CD4-positive, alpha-beta T cell (primary cell): Measurements from ENCODE around the gene OXLD1. TPM values are rescaled to one million over a fixed set of nuclear protein-coding genes. Genes with fewer than 3 reads are reported as not detected.

Source experiments
- ATAC-seq: fragments of 200-7000 bp; cut with Tn5 transposase; one replicate; pipeline ENCODE4 v1.10.0; 2022; ENCODE audit warnings: mild to moderate bottlenecking; ENCODE audit not compliant: poor library complexity
- CTCF ChIA-PET: fragments of 350-600 bp; sonication (Branson Sonifier 250); formaldehyde crosslinking; loops from one replicate; lab custom pipeline; 2021; ENCODE audit warnings: antibody characterized with exemption, inconsistent platforms; lab: Charles Lee
- POLR2A ChIA-PET: fragments of 350-600 bp; sonication (Branson Sonifier 250); formaldehyde crosslinking; loops from one replicate; lab custom pipeline; 2021; ENCODE audit warnings: antibody characterized with exemption, inconsistent platforms; lab: Charles Lee
- DNase-seq, 14 experiments: peaks; one replicate each; pipeline ENCODE4 v3.0.0-alpha.2; 2013 to 2020; ENCODE audit warnings: mixed read lengths in 2 of 14
- H3K27ac ChIP-seq, 2 donors: one replicate each; pipeline versions ENCODE4 v1.5.1 to v1.7.0; 2013; ENCODE audit warnings: low read length in 2 of 2, low read depth in 1 of 2, mild to moderate bottlenecking in 1 of 2
- H3K27me3 ChIP-seq, 2 experiments: 1 replicate in 1 of 2; 2 replicates in 1 of 2; pipeline versions ENCODE4 v1.6.1 to v1.7.0; 2013; ENCODE audit warnings: low read length in 2 of 2, control low read depth in 1 of 2, mild to moderate bottlenecking in 1 of 2, moderate library complexity in 1 of 2; ENCODE audit not compliant: insufficient read depth in 2 of 2, control insufficient read depth in 1 of 2
- H3K36me3 ChIP-seq: one replicate; pipeline ENCODE4 v1.6.1; 2013; ENCODE audit warnings: low read length, control low read depth; ENCODE audit not compliant: insufficient read depth
- H3K4me1 ChIP-seq: one replicate; pipeline ENCODE4 v1.6.1; 2013; ENCODE audit warnings: low read length, control low read depth; ENCODE audit not compliant: insufficient read depth
- H3K4me3 ChIP-seq: one replicate; pipeline ENCODE4 v1.5.1; 2013; ENCODE audit warnings: mild to moderate bottlenecking, low read length, moderate library complexity
- H3K9me3 ChIP-seq, 2 experiments: 1 replicate in 1 of 2; 2 replicates in 1 of 2; pipeline versions ENCODE4 v1.6.1 to v1.7.0; 2013; ENCODE audit warnings: low read length in 2 of 2, mild to moderate bottlenecking in 2 of 2, control low read depth in 1 of 2, moderate library complexity in 1 of 2; ENCODE audit not compliant: control insufficient read depth in 1 of 2, insufficient read depth in 1 of 2
- H3K27ac Mint-ChIP-seq: one replicate; pipeline ENCODE4 v1.8.0; 2020; ENCODE audit warnings: mixed read lengths
- H3K27me3 Mint-ChIP-seq: one replicate; pipeline ENCODE4 v1.8.0; 2021; ENCODE audit warnings: mixed read lengths
- H3K36me3 Mint-ChIP-seq: one replicate; pipeline ENCODE4 v1.8.0; 2021; ENCODE audit warnings: low read depth, mixed read lengths
- H3K4me1 Mint-ChIP-seq: one replicate; pipeline ENCODE4 v1.8.0; 2021; ENCODE audit warnings: low read depth, mixed read lengths
- H3K4me3 Mint-ChIP-seq: one replicate; pipeline ENCODE4 v1.8.0; 2020; ENCODE audit warnings: mild to moderate bottlenecking, mixed read lengths
- H3K9me3 Mint-ChIP-seq: one replicate; pipeline ENCODE4 v1.8.0; 2020; ENCODE audit warnings: mixed read lengths
- intact Hi-C, 2 experiments: fragments of 100-400 bp; cut with DNase I in 1 of 2; cut with micrococcal nuclease in 1 of 2; formaldehyde crosslinking; loops; one replicate each; pipeline versions ENCODE4 v1.15.1 to v1.9.0; 2023 to 2025; cut with DNase I, micrococcal nuclease
- microRNA-seq: library from miRNA; unstranded; fragments of <30 nt; microRNA quantifications from one replicate; pipeline ENCODE4 v1.2.0, GENCODE V29; 2021; ENCODE audit warnings: borderline microRNAs expressed, borderline replicate concordance
- total RNA-seq, 174 experiments: library from RNA in 2 of 174; stranded (reverse) in 2 of 174; gene quantifications; one replicate each; pipeline ENCODE4 v1.2.3 and lab custom pipeline; 2021 to 2026
- TF ChIP-seq, protein P1 (sequence below): fragments of 200-600 bp; IDR thresholded peaks from one replicate; pipeline ENCODE4 v1.8.0; 2022; ENCODE audit warnings: antibody characterized with exemption, mild to moderate bottlenecking

Gene OXLD1
- total RNA-seq, 2 experiments from 2014 or later = 24.6 to 25.3 TPM

DNA sequence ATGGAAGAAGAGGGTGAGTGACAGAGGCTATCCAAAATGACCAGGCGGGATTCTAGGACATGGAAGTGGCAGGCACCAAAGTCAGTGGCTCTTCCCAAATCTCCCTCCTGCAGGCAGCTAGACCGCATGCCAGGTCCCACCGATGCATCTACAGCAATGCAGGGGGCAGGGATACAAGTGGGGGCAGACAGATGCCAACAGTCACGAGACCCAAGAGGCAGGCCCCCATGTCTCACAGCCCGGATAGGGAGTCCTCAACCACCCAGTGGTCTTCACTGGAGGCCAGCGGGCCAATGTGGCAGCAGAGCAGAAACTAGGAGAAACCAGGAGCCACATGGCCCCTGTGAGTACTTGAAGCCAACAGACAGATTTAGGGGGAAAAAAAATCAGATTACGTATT, 49.5 kb downstream of the OXLD1 start:
- Mint-ChIP-seq H3K36me3 (peaks cover 68% of the 10 kb centered on the region), H3K4me1 (peaks cover 24% of the 10 kb centered on the region)
- peaks cover 56% of the 10 kb centered on the region for H3K36me3 ChIP-seq

DNA sequence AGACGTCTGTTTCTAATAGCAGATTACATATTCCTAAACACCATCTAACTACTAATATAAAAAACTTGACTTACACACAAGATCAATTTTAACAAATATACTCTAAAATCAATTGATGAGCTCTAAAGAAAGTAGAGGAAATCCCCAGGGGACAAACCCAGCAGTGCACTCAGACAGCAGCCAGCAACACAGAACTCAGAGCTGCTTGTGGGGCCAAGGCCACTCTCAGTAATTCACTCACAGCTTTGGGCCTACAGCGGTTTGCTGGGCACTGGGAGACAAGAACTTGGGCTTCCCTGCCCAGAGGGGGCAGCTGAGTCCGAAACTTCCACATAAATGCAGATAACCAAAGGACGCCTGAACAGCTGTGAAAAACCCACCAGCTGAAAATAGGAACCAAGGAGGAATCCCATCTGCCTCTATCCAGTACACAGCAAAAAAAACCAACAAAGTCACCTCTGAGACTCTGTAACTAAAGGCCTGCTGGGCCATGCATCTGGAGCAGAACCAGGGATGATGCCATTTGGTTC, 50.9 kb downstream of the OXLD1 start:
- no peaks in the 10 kb centered on the region for H3K9me3 ChIP-seq
- H3K27ac Mint-ChIP-seq = no peak overlapping the region

More for the DNA sequence above, 49.5 kb downstream of the OXLD1 start:
- TF ChIP-seq, protein P1, sequence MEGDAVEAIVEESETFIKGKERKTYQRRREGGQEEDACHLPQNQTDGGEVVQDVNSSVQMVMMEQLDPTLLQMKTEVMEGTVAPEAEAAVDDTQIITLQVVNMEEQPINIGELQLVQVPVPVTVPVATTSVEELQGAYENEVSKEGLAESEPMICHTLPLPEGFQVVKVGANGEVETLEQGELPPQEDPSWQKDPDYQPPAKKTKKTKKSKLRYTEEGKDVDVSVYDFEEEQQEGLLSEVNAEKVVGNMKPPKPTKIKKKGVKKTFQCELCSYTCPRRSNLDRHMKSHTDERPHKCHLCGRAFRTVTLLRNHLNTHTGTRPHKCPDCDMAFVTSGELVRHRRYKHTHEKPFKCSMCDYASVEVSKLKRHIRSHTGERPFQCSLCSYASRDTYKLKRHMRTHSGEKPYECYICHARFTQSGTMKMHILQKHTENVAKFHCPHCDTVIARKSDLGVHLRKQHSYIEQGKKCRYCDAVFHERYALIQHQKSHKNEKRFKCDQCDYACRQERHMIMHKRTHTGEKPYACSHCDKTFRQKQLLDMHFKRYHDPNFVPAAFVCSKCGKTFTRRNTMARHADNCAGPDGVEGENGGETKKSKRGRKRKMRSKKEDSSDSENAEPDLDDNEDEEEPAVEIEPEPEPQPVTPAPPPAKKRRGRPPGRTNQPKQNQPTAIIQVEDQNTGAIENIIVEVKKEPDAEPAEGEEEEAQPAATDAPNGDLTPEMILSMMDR = no peak
- Mint-ChIP-seq H3K27me3 (no peaks in the 10 kb centered on the region), H3K9me3 (no peaks in the 10 kb centered on the region), H3K4me3 (no peak overlapping the region), H3K27ac (no peak overlapping the region)
- no peak overlapping the region for H3K27ac ChIP-seq
- no peak overlapping the region for H3K4me3 ChIP-seq
- intact Hi-C loops = no loop called here
- ATAC-seq (no peak), DNase-seq (no peak)
- H3K9me3 ChIP-seq = no peaks in the 10 kb centered on the region
- CTCF ChIA-PET = no interaction called here
- H3K27me3 ChIP-seq = no peaks in the 10 kb centered on the region
- peaks cover 13% of the 10 kb centered on the region for H3K4me1 ChIP-seq
- POLR2A ChIA-PET = no interaction called here

More for the DNA sequence above, 50.9 kb downstream of the OXLD1 start:
- H3K4me1 Mint-ChIP-seq = peaks cover 21% of the 10 kb centered on the region
- CTCF ChIA-PET = interaction anchor here (1.6 kb wide), 1 partner anchor 14 kb away, joined by 5 read pairs; no protein-coding TSS in a partner anchor
- no peaks in the 10 kb centered on the region for H3K27me3 ChIP-seq
- no peak for ATAC-seq
- no peak overlapping the region for H3K4me3 Mint-ChIP-seq
- H3K36me3 Mint-ChIP-seq = peaks cover 55% of the 10 kb centered on the region
- H3K27me3 Mint-ChIP-seq = no peaks in the 10 kb centered on the region
- peaks cover 43% of the 10 kb centered on the region for H3K36me3 ChIP-seq
- peaks cover 13% of the 10 kb centered on the region for H3K4me1 ChIP-seq
- no peak overlapping the region for H3K4me3 ChIP-seq
- no peaks in the 10 kb centered on the region for H3K9me3 Mint-ChIP-seq
- H3K27ac ChIP-seq = no peak overlapping the region
- no peak for DNase-seq
- intact Hi-C loops = no loop called here
- POLR2A ChIA-PET = interaction anchor here (0.9 kb wide), 1 partner anchor 63 kb away, joined by 3 read pairs; the partner anchor contains the start of gene FAAP100
- TF ChIP-seq, protein P1 = no peak

Small RNA genes lying within 50 kb of the gene (microRNA-seq; reads per million reads assigned to microRNA genes)
- 0.61 reads per million for gene MIR6786

Other genes starting within 250 kb of the OXLD1 start
- 1,000 to 10,000 TPM; 1,296 to 1,318 TPM for gene ACTG1, start 153.8 kb downstream of the OXLD1 start, total RNA-seq
- 1 to 10 TPM; 1.0 to 1.1 TPM for gene FSCN2, start 138.2 kb downstream of the OXLD1 start, total RNA-seq
- gene FAAP100, start 114.3 kb downstream of the OXLD1 start, total RNA-seq = 10 to 100 TPM; 18.7 to 19.7 TPM
- gene NPLOC4, start 29.5 kb downstream of the OXLD1 start, total RNA-seq = 10 to 100 TPM; 61.0 to 62.4 TPM
- under 1 TPM in 1 of 2 experiments, not detected in 1; 0.17 TPM for gene TSPAN10, start 29.4 kb downstream of the OXLD1 start, total RNA-seq
- under 1 TPM; 0.49 to 0.92 TPM for gene PDE6G, start 10.1 kb downstream of the OXLD1 start, total RNA-seq
- gene CCDC137, start 132 bp upstream of the OXLD1 start, total RNA-seq = 10 to 100 TPM; 20.8 to 21.7 TPM
- gene ARL16, start 17.2 kb upstream of the OXLD1 start, total RNA-seq = 10 to 100 TPM; 35.7 to 38.5 TPM
- 100 to 1,000 TPM; 118 to 127 TPM for gene HGS, start 17.4 kb upstream of the OXLD1 start, total RNA-seq
- gene MRPL12, start 36.8 kb upstream of the OXLD1 start, total RNA-seq = 10 to 100 TPM; 26.2 to 26.5 TPM
- 1 to 10 TPM; 4.6 TPM for gene SLC25A10, start 45.7 kb upstream of the OXLD1 start, total RNA-seq
- gene GCGR, start 137.5 kb upstream of the OXLD1 start, total RNA-seq = not detected
- gene MCRIP1, start 166.7 kb upstream of the OXLD1 start, total RNA-seq = 10 to 100 TPM; 36.9 to 37.7 TPM
- not detected for gene PPP1R27, start 168.4 kb upstream of the OXLD1 start, total RNA-seq
- gene P4HB, start 193.9 kb upstream of the OXLD1 start, total RNA-seq = 100 to 1,000 TPM; 223 to 233 TPM
- gene ARHGDIA, start 204.7 kb upstream of the OXLD1 start, total RNA-seq = 100 to 1,000 TPM; 706 to 715 TPM
- gene ALYREF, start 225.0 kb upstream of the OXLD1 start, total RNA-seq = 100 to 1,000 TPM in 1 of 2 experiments, 10 to 100 TPM in 1; 93.3 to 101 TPM
- 10 to 100 TPM; 27.9 to 28.9 TPM for gene ANAPC11, start 225.1 kb upstream of the OXLD1 start, total RNA-seq
- under 1 TPM in 1 of 2 experiments, not detected in 1; 0.20 TPM for gene NPB, start 235.6 kb upstream of the OXLD1 start, total RNA-seq
- gene PCYT2, start 244.8 kb upstream of the OXLD1 start, total RNA-seq = 10 to 100 TPM; 18.7 to 18.9 TPM